ENCODE data around the gene COPZ1.

- no peak for TF ChIP-seq NFIC (IDR thresholded peaks at IDR 0.05)
- no peak for TF ChIP-seq EP300 (IDR thresholded peaks at IDR 0.05; ENCODE audit: low read length)
- no peak for TF ChIP-seq ARHGAP35 (IDR thresholded peaks at IDR 0.05; ENCODE audit: partially characterized antibody)
- no peak for TF ChIP-seq ZNF696 (CRISPR knock-in tag; conservative IDR thresholded peaks at IDR 0.05)
- TF ChIP-seq KAT7 (CRISPR knock-in tag; IDR thresholded peaks at IDR 0.05; ENCODE audit: borderline replicate concordance) = no peak
Observed at GRCh38 chr12:54387114-54387467, 62.2 kb downstream of the COPZ1 start.
